GM11168 (cell line): ENCODE results near the gene PLA2G4F.

Source experiments
- in situ Hi-C: fragments of 300-500 bp; cut with MboI; formaldehyde crosslinking; loops from one replicate; pipeline ENCODE4 v1.12.0; 2022; ENCODE audit warnings: low sequenced_read_pairs; ENCODE audit not compliant: unreplicated experiment

The PLA2G4F gene

GRCh38 chr15:42165106-42165505, 8.7 kb upstream of the PLA2G4F start:
- in situ Hi-C loops, result no loop called here

- in situ Hi-C loops, result no loop called here
Observed at GRCh38 chr15:42163947-42164550, 7.6 kb upstream of the PLA2G4F start.

GRCh38 chr15:42163291-42163690, 6.9 kb upstream of the PLA2G4F start:
- in situ Hi-C loops, result no loop called here

- in situ Hi-C loops, result no loop called here
Observed at GRCh38 chr15:42160136-42160535, 3.7 kb upstream of the PLA2G4F start.

GRCh38 chr15:42159381-42160015, 3.1 kb upstream of the PLA2G4F start:
- in situ Hi-C loops, result no loop called here

- in situ Hi-C loops, result no loop called here
Observed at GRCh38 chr15:42158941-42159340, 2.5 kb upstream of the PLA2G4F start.

GRCh38 chr15:42157981-42158765, 1.7 kb upstream of the PLA2G4F start:
- in situ Hi-C loops, result no loop called here

GRCh38 chr15:42157381-42157780, 945 bp upstream of the PLA2G4F start:
- in situ Hi-C loops, result no loop called here

GRCh38 chr15:42155546-42156242, 742 bp downstream of the PLA2G4F start:
- in situ Hi-C loops, result no loop called here

- in situ Hi-C loops, result no loop called here
Observed at GRCh38 chr15:42154956-42155355, 1.5 kb downstream of the PLA2G4F start.

GRCh38 chr15:42154212-42154941, 2.1 kb downstream of the PLA2G4F start:
- in situ Hi-C loops, result no loop called here

GRCh38 chr15:42153874-42154211, 2.6 kb downstream of the PLA2G4F start:
- in situ Hi-C loops, result no loop called here

- in situ Hi-C loops, result no loop called here
Observed at GRCh38 chr15:42152921-42153698, 3.3 kb downstream of the PLA2G4F start.

- in situ Hi-C loops, result no loop called here
Observed at GRCh38 chr15:42152196-42152920, 4.1 kb downstream of the PLA2G4F start.

- in situ Hi-C loops, result no loop called here
Observed at GRCh38 chr15:42151736-42152135, 4.7 kb downstream of the PLA2G4F start.

- in situ Hi-C loops, result no loop called here
Observed at GRCh38 chr15:42151141-42151561, 5.3 kb downstream of the PLA2G4F start.

GRCh38 chr15:42150219-42150970, 6.0 kb downstream of the PLA2G4F start:
- in situ Hi-C loops, result no loop called here

- in situ Hi-C loops, result no loop called here
Observed at GRCh38 chr15:42149493-42150218, 6.8 kb downstream of the PLA2G4F start.
